Measurements from ENCODE around the gene DEDD2. TPM values are rescaled to one million over a fixed set of nuclear protein-coding genes. Genes with fewer than 3 reads are reported as not detected.

The DEDD2 gene
- polyA plus RNA-seq, 3 donors: 125 to 141 (median 133) TPM

DNA sequence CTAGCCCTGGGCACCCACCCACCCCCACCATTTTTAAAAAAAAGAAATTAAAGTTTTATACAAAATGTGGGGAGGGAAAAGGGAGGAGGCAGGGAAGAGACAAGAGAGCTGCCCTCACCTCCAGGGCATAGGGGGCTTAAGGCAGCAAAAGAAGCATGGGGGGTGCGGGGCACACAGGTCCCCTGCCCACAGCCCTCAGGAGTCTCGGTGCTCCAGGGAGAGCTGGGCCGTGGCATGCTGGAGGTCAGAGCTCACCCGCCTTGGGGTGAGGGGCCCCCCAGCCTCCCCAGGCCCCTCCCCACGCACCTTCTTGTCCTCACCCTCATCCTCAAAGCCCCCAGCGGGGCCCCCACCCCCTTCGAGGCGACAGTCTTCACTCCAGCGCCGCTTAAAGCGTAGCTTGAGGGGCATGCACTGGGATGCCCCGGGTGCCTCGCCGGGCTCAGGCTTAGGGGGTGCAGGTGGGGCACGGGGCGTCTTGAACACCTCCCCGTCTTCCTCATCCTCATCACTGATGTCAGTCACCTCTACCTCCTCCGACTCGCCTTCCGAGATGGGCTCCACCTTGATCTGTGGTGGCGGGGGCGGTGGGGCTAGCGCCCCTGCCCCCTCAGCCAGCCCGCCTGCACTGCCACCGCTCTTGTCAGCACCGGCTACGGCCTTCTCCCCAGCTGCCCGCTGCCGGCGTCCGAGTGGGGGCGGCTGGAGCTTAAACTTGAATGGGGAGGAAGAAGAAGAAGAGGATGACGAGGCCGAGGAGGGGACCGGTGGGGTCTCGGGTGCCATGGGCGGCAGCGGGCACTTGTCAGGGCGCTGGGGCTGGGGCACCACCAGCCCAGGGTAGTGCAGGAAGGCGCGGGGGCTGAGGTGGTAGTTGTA lies 31.0 kb upstream of the DEDD2 start:
- Histone ChIP-seq H4K20me1 (ENCODE audit: insufficient read depth, low read length) (peaks cover 64% of the 10 kb centered on the region), H3K4me2 (replicated peaks; ENCODE audit: extremely low read depth, low read length, poor library complexity, severe bottlenecking) (no peak overlapping the region), H3K36me3 (replicated peaks in 1 of 2; ENCODE audit: control insufficient read depth in 1 of 2, insufficient read depth in 2 of 2, low read length in 2 of 2) (peaks cover 4 to 17% of the 10 kb centered on the region in 2 donors), H3K4me1 (ENCODE audit: control insufficient read depth in 1 of 2, insufficient read depth in 2 of 2, low read length in 2 of 2) (peaks cover 39 to 48% of the 10 kb centered on the region in 2 donors), H3K27ac (ENCODE audit: low read depth in 1 of 2, low read length in 2 of 2) (no peak overlapping the region), H3K79me2 (ENCODE audit: insufficient read depth, low read length) (peaks cover 36% of the 10 kb centered on the region), H3K9me3 (replicated peaks in 1 of 2; ENCODE audit: control insufficient read depth in 1 of 2, insufficient read depth in 1 of 2, low read length in 2 of 2) (no peaks in the 10 kb centered on the region), H3K9ac (ENCODE audit: insufficient read depth, low read length, poor library complexity, severe bottlenecking) (no peak overlapping the region), H2AFZ (ENCODE audit: insufficient read depth, low read depth, low read length, poor library complexity, severe bottlenecking) (no peak overlapping the region), H3K27me3 (ENCODE audit: control insufficient read depth in 2 of 2, insufficient read depth in 2 of 2, low read length in 2 of 2) (no peaks in the 10 kb centered on the region), H3K4me3 (replicated peaks in 1 of 3; ENCODE audit: low read depth in 2 of 3, low read length in 3 of 3) (no peak overlapping the region)
- Mint-ChIP-seq H3K27me3 (ENCODE audit: low read depth in 3 of 3) (peaks cover 0 to 4% (median 3%) of the 10 kb centered on the region in 3 donors), H3K36me3 (peaks cover 9 to 22% of the 10 kb centered on the region in 2 donors), H3K4me1 (peaks cover 47% of the 10 kb centered on the region), H3K4me3 (no peak overlapping the region), H3K9me3 (no peaks in the 10 kb centered on the region), H3K27ac (no peak overlapping the region)
- TF ChIP-seq, protein P1, sequence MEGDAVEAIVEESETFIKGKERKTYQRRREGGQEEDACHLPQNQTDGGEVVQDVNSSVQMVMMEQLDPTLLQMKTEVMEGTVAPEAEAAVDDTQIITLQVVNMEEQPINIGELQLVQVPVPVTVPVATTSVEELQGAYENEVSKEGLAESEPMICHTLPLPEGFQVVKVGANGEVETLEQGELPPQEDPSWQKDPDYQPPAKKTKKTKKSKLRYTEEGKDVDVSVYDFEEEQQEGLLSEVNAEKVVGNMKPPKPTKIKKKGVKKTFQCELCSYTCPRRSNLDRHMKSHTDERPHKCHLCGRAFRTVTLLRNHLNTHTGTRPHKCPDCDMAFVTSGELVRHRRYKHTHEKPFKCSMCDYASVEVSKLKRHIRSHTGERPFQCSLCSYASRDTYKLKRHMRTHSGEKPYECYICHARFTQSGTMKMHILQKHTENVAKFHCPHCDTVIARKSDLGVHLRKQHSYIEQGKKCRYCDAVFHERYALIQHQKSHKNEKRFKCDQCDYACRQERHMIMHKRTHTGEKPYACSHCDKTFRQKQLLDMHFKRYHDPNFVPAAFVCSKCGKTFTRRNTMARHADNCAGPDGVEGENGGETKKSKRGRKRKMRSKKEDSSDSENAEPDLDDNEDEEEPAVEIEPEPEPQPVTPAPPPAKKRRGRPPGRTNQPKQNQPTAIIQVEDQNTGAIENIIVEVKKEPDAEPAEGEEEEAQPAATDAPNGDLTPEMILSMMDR (IDR thresholded peaks at IDR 0.05): no peak
- DNase-seq: no peak
- intact Hi-C loops (cut with micrococcal nuclease): loop anchor here in 1 of 2 donors (10.0 kb wide), 1 partner anchor 114 kb away; the partner anchor contains the start of gene POU2F2
- WGBS (ENCODE audit: insufficient coverage): 93% methylated on average over 16 of the region's 41 CpGs

DNA sequence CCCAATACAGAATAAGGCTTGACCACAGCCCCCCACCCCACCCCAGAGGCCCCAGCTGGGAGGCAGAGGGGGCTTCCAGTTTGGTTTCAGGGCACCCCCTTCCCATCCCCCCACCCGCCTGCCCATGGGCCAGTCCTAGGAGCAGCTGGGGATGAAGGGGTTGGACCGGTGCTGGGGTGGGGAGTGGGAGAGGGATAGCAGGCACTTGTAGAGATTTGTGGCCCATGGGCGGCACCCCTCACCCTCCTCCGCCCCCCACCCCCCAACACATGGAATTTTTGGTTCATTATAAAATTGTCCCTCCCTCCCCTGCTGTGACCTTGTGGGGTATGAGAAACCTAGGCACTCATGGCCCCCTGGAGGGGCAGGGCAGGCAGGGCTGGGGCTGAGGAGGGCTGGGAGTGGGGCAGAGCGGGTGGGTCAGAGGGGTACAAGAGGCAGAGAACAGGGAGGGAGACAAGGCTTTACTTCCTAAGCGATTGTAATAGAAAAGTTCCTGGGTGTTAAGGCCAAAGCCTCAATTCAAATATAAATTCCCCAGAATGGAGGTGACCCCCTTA lies 30.2 kb upstream of the DEDD2 start:
- no peak overlapping the region for H3K4me2 ChIP-seq (replicated peaks; ENCODE audit: extremely low read depth, low read length, poor library complexity, severe bottlenecking)
- peaks cover 9 to 22% of the 10 kb centered on the region in 2 donors for H3K36me3 Mint-ChIP-seq
- no peak overlapping the region for H3K27ac Mint-ChIP-seq
- peaks cover 36 to 45% of the 10 kb centered on the region in 2 donors for H3K4me1 ChIP-seq (ENCODE audit: control insufficient read depth in 1 of 2, insufficient read depth in 2 of 2, low read length in 2 of 2)
- H2AFZ ChIP-seq (ENCODE audit: insufficient read depth, low read depth, low read length, poor library complexity, severe bottlenecking): no peak overlapping the region
- H3K4me3 ChIP-seq (replicated peaks in 1 of 3; ENCODE audit: low read depth in 2 of 3, low read length in 3 of 3): no peak overlapping the region
- H3K4me1 Mint-ChIP-seq: peaks cover 46% of the 10 kb centered on the region
- intact Hi-C loops (cut with micrococcal nuclease): loop anchor here in 1 of 2 donors (10.0 kb wide), 1 partner anchor 113 kb away; the partner anchor contains the start of gene POU2F2
- peaks cover 4 to 17% of the 10 kb centered on the region in 2 donors for H3K36me3 ChIP-seq (replicated peaks in 1 of 2; ENCODE audit: control insufficient read depth in 1 of 2, insufficient read depth in 2 of 2, low read length in 2 of 2)
- H3K9me3 Mint-ChIP-seq: no peaks in the 10 kb centered on the region
- H3K4me3 Mint-ChIP-seq: no peak overlapping the region
- H3K9ac ChIP-seq (ENCODE audit: insufficient read depth, low read length, poor library complexity, severe bottlenecking): no peak overlapping the region
- no peaks in the 10 kb centered on the region for H3K9me3 ChIP-seq (replicated peaks in 1 of 2; ENCODE audit: control insufficient read depth in 1 of 2, insufficient read depth in 1 of 2, low read length in 2 of 2)
- peaks cover 28% of the 10 kb centered on the region for H3K79me2 ChIP-seq (ENCODE audit: insufficient read depth, low read length)
- H4K20me1 ChIP-seq (ENCODE audit: insufficient read depth, low read length): peaks cover 56% of the 10 kb centered on the region
- no peak overlapping the region for H3K27ac ChIP-seq (ENCODE audit: low read depth in 1 of 2, low read length in 2 of 2)
- H3K27me3 ChIP-seq (ENCODE audit: control insufficient read depth in 2 of 2, insufficient read depth in 2 of 2, low read length in 2 of 2): no peaks in the 10 kb centered on the region
- no peak for DNase-seq
- no CpG with 5 or more reads among the region's 6 CpGs for WGBS (ENCODE audit: insufficient coverage)
- TF ChIP-seq, protein P1 (IDR thresholded peaks at IDR 0.05): no peak
- H3K27me3 Mint-ChIP-seq (ENCODE audit: low read depth in 3 of 3): peaks cover 0 to 4% (median 3%) of the 10 kb centered on the region in 3 donors
